AG04450 (cell line): Measurements from ENCODE around the gene MAL. TPM values are rescaled to one million over a fixed set of nuclear protein-coding genes. Genes with fewer than 3 reads are reported as not detected.

Source experiments
- CTCF ChIA-PET: fragments of 300-600, 350-600 bp; formaldehyde crosslinking; extraction: SDS; loops from one replicate; lab custom pipeline; 2022; ENCODE audit warnings: antibody characterized with exemption, inconsistent platforms; lab: Charles Lee
- POLR2A ChIA-PET: fragments of 350-600 bp; formaldehyde crosslinking; extraction: SDS; loops from one replicate; lab custom pipeline; 2021; ENCODE audit warnings: antibody characterized with exemption, inconsistent platforms; lab: Yijun Ruan, JAX
- DNase-seq: peaks from one replicate; pipeline ENCODE4 v3.0.0-alpha.2; 2011; ENCODE audit warnings: low read depth, low spot score
- H3K27ac ChIP-seq: one replicate; pipeline ENCODE4 v1.5.1; 2012; ENCODE audit warnings: low read depth, low read length, control low read depth
- H3K27me3 ChIP-seq: one replicate; pipeline ENCODE4 v1.6.0; 2012; ENCODE audit warnings: low read length; ENCODE audit not compliant: control insufficient read depth, insufficient read depth
- H3K4me3 ChIP-seq: 2 replicates; pipeline ENCODE4 v1.5.1; 2011; ENCODE audit warnings: mild to moderate bottlenecking, low read depth, low read length, control low read depth
- H3K9me3 ChIP-seq: 2 replicates; pipeline ENCODE4 v1.5.1; 2012; ENCODE audit warnings: low read length; ENCODE audit not compliant: control insufficient read depth, insufficient read depth
- CTCF ChIP-seq: IDR thresholded peaks from 2 replicates; pipeline ENCODE4 v1.5.1; 2011; ENCODE audit warnings: low read depth, low read length, control low read depth, inconsistent platforms
- polyA plus RNA-seq: library from polyadenylated mRNA; depleted of rRNA; stranded (reverse); fragments of >200 nt; gene quantifications from 2 replicates; pipeline ENCODE4 v1.2.3, GENCODE V29; 2011

MAL gene
- polyA plus RNA-seq, 1 experiment, result not detected

DNA sequence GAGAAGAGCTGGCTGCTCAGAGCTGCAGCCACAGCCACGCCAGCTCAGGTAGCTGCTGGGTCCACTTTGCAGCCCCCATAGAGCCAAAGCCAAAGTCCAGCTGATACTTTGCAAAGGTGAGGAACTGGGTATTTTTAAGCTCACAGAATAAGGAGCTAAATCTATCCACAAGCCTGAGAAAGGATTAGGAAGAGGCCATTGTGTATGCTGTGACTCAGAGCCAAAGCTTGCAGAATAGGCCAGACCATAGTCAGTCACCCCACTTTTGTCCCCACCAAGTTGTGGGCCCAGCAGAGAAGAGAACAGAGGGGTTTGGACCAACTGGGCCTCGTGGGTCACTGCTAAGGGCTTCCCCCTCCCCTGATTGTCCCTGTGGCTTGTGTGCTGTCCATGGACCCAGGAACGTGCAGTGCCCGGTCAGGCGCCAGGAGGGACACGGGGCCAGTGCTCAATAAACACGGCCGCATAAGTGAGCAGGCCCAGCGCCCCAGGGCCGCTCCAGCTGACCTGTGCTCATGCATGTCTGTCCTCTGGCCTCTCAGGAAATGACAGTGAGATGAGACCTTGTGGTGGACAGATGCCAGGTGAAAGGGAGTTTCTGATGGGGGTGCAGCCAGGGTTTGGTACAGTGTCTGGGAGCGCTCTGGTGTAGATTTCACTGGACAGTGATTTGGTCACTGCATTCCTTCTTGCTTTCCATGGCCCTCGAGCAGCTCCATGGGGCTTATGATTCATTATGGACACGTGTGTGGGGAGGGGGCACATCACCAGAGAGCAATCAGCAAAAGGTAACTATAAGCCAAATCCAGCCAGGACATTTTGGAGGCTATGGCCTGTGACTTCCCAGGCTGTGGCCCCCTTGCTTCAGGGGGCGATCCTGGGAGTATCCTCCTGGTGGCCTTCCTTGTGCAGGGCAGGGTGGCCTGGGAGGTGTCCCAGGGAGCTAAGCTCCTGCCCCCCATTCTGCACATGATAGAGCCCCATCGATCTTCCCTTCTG, 31.3 kb downstream of the MAL start:
- ChIA-PET CTCF (interaction anchor here (1.5 kb wide), 1 partner anchor 19 kb away, joined by 4 read pairs; no protein-coding TSS in a partner anchor), POLR2A (no interaction called here)
- H3K27me3 ChIP-seq, result peaks cover 20% of the 10 kb centered on the region
- TF ChIP-seq CTCF, result no peak
- DNase-seq, result no peak
- H3K9me3 ChIP-seq, result no peaks in the 10 kb centered on the region
- no peak overlapping the region for H3K27ac ChIP-seq
- H3K4me3 ChIP-seq, result no peak overlapping the region

DNA sequence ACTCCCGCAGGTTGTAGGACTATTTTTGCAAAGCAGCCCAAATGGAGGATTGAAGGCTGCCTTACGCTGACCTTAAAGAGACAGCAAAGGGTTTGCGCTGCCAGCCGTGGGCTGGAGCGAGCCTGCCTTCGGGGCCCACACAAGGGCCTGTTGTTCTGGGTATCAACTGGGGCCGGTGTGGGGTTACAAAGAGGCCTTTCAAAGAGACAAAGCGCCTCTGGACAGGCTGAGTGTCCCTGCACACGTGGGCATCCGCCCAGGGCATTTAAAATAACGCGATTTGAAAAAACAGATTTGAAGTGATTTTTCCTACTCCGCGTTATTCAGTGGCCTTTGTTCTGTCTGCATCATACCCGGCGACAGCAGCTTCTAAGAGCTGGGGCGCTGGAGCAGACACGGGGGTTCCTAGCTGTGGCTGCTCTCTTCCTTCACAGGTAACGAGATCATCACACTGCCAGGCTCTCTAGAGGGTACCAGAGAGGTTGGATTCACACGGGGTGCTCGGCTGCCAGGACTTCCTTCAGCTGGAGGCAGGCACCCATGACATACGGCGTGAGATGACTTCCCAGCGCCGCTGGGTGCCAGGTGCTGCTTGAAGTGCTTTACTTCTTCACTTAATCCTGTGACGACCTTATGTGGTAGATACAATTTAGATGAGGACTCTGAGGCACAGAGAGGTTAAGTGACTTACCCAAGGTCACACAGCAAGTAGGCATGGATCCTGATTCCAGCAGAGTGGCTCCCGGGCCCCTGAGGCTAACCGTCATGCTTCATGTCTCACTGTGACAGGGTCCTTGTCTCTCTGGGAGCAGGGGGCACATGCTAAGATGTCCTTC, 32.2 kb downstream of the MAL start:
- no peak for TF ChIP-seq CTCF
- H3K4me3 ChIP-seq, result no peak overlapping the region
- H3K27ac ChIP-seq, result no peak overlapping the region
- peaks cover 14% of the 10 kb centered on the region for H3K27me3 ChIP-seq
- no peak for DNase-seq
- ChIA-PET CTCF (interaction anchor here (0.7 to 1.5 kb wide), 2 partner anchors 18 to 22 kb away, joined by 3 to 4 read pairs; no protein-coding TSS in a partner anchor), POLR2A (no interaction called here)
- H3K9me3 ChIP-seq, result no peaks in the 10 kb centered on the region

DNA sequence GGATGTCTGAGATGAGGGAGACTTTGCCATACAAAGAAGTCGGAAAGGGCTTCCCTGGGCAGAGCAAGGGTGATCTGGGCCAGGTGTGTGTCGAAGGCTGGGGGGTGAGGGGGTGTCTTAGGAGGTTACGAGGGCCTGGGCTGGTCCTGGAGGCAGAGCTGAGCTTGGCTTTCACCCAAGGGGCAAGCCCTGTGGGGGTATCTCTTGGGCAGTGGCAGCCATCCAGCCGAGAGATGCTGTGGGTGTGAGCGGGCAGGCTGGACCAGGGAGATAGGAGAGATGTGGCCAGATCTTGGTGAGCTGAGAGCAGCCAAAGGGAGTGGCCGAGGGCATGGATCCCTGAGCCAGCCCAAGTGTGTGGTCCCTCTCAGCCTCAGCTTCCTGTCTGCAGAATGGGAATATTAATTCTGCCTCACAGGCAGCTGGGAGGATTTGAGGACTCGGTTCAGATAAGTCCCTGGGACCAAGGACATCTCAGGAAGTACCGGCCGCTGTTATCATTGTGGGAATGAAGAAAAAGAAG, 33.0 kb downstream of the MAL start:
- H3K4me3 ChIP-seq, result no peak overlapping the region
- POLR2A ChIA-PET, result no interaction called here
- no peak for TF ChIP-seq CTCF
- no peaks in the 10 kb centered on the region for H3K9me3 ChIP-seq
- DNase-seq, result no peak
- CTCF ChIA-PET, result interaction anchor here (0.7 kb wide), 1 partner anchor 21 kb away, joined by 3 read pairs; no protein-coding TSS in a partner anchor
- no peak overlapping the region for H3K27ac ChIP-seq
- peaks cover 16% of the 10 kb centered on the region for H3K27me3 ChIP-seq

- DNase-seq, result no peak
- no peak for TF ChIP-seq CTCF
- Histone ChIP-seq H3K27me3 (peaks cover 12% of the 10 kb centered on the region), H3K27ac (no peak overlapping the region), H3K9me3 (no peaks in the 10 kb centered on the region), H3K4me3 (no peak overlapping the region)
- CTCF ChIA-PET, result no interaction called here
- POLR2A ChIA-PET, result no interaction called here
Measured at GRCh38 chr2:95058989-95059641, 33.6 kb downstream of the MAL start.
